DND-41 (cell line): ENCODE measurements around the gene SMOC2.

Experiments used
- EZH2 ChIP-seq: IDR thresholded peaks from 3 replicates; pipeline ENCODE4 v1.6.1; 2012; ENCODE audit warnings: borderline replicate concordance, low read depth, mild to moderate bottlenecking, moderate library complexity, low read length, inconsistent platforms; ENCODE audit not compliant: severe bottlenecking
- TF ChIP-seq, protein P1 (sequence below): IDR thresholded peaks from 2 replicates; pipeline ENCODE4 v1.5.1; 2012; ENCODE audit warnings: borderline replicate concordance, low read length, moderate library complexity, mild to moderate bottlenecking; ENCODE audit not compliant: poor library complexity, severe bottlenecking; ENCODE audit errors: extremely low read depth

DNA sequence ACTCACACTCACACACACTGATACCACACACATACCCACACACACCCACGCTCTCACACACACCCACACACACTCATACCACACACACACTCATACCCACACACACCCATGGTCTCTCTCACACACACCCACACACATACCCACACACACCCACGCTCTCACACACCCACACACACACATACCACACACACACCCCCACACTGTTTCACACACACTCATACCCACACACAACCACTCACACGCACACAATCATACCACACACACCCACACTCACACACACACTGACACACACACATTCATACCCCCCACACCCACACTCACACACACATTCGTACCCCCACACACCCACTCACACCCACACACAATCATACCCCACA is 158.1 kb downstream of the SMOC2 start:
- TF ChIP-seq, protein P1, sequence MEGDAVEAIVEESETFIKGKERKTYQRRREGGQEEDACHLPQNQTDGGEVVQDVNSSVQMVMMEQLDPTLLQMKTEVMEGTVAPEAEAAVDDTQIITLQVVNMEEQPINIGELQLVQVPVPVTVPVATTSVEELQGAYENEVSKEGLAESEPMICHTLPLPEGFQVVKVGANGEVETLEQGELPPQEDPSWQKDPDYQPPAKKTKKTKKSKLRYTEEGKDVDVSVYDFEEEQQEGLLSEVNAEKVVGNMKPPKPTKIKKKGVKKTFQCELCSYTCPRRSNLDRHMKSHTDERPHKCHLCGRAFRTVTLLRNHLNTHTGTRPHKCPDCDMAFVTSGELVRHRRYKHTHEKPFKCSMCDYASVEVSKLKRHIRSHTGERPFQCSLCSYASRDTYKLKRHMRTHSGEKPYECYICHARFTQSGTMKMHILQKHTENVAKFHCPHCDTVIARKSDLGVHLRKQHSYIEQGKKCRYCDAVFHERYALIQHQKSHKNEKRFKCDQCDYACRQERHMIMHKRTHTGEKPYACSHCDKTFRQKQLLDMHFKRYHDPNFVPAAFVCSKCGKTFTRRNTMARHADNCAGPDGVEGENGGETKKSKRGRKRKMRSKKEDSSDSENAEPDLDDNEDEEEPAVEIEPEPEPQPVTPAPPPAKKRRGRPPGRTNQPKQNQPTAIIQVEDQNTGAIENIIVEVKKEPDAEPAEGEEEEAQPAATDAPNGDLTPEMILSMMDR: no peak
- no peak for TF ChIP-seq EZH2
